ENCODE results near the gene NOL12. TPM values are rescaled to one million over a fixed set of nuclear protein-coding genes. Genes with fewer than 3 reads are reported as not detected.

The NOL12 gene
- polyA plus RNA-seq, 1 of the 3 experiments (the other 2 are of a cell fraction), result 52.2 TPM

DNA sequence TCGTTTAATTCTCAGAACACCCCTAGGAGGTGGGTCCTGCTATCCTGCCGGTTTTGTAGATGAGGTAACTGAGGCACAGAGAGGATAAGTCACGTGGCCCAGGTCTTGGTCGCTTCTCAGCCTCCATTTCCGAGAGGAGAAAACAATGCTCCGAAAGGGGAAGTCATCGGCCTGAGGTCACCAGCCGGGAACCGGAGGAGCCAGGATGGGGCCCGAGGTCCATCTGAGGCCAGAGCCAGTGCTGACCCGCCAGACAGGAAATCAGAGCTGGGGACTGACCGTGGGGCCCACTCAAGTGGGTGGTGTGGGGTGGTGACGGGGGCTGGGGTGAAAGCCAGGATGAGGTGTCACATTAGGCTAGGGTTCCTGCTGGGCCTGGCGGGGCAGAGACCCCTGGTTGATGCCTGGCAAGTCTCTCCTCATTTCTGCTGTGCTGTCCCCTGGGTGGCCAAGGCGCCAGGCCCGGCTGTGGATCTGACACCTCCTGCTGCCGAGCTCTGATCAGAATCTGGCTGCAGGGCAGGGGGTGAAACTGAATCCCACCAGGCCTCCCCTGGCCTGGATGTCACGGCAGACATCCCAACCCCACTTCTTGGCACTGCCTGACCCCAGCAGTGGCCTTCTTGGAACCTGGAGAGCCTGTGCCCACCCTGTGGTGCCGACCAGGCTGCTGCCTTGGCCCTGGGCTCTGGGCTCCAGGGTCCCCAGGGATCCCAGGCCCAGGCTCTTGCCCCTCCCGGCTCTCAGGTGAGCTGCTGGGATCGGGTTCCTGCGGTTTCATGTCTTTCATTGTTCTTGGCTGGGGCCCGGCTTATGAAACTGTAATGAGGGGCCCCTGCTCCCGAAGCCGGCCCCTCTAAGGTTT is 22.7 kb downstream of the NOL12 start:
- no peak overlapping the region for H3K4me3 ChIP-seq (ENCODE audit: low read depth in 2 of 2, low read length in 1 of 2)
- WGBS (ENCODE audit: low lambda C conversion rate), result 90% methylated on average over 16 of the region's 25 CpGs
- no peaks in the 10 kb centered on the region for H3K79me2 ChIP-seq (ENCODE audit: insufficient read depth)
- H3K4me1 ChIP-seq (ENCODE audit: control insufficient read depth in 1 of 2, insufficient read depth in 2 of 2, low read depth in 1 of 2, low read length in 1 of 2), result no peaks in the 10 kb centered on the region
- no peak overlapping the region for H3K27ac ChIP-seq (ENCODE audit: low read depth in 2 of 2, low read length in 1 of 2)
- no peak overlapping the region for H3K9ac ChIP-seq
- ChIA-PET POLR2A (no interaction called here), CTCF (interaction anchor here (1.4 kb wide), 1 partner anchor 27 kb away, joined by 3 read pairs; no protein-coding TSS in a partner anchor)
- no peaks in the 10 kb centered on the region for H4K20me1 ChIP-seq (ENCODE audit: insufficient read depth)
- no peak for DNase-seq
- TF ChIP-seq YY1 (IDR thresholded peaks at IDR 0.05; ENCODE audit: low read depth) (no peak), GABPA (IDR thresholded peaks at IDR 0.05; ENCODE audit: low read depth) (no peak), TEAD4 (IDR thresholded peaks at IDR 0.05; ENCODE audit: borderline replicate concordance, insufficient read depth) (no peak), GATA2 (CRISPR knock-in tag; IDR thresholded peaks at IDR 0.05) (no peak), NRF1 (IDR thresholded peaks at IDR 0.05; ENCODE audit: low read depth, low read length) (no peak)
- TF ChIP-seq, protein P1, sequence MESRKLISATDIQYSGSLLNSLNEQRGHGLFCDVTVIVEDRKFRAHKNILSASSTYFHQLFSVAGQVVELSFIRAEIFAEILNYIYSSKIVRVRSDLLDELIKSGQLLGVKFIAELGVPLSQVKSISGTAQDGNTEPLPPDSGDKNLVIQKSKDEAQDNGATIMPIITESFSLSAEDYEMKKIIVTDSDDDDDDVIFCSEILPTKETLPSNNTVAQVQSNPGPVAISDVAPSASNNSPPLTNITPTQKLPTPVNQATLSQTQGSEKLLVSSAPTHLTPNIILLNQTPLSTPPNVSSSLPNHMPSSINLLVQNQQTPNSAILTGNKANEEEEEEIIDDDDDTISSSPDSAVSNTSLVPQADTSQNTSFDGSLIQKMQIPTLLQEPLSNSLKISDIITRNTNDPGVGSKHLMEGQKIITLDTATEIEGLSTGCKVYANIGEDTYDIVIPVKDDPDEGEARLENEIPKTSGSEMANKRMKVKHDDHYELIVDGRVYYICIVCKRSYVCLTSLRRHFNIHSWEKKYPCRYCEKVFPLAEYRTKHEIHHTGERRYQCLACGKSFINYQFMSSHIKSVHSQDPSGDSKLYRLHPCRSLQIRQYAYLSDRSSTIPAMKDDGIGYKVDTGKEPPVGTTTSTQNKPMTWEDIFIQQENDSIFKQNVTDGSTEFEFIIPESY (IDR thresholded peaks at IDR 0.05; ENCODE audit: borderline replicate concordance, low read depth), result no peak
- TF ChIP-seq, protein P2, sequence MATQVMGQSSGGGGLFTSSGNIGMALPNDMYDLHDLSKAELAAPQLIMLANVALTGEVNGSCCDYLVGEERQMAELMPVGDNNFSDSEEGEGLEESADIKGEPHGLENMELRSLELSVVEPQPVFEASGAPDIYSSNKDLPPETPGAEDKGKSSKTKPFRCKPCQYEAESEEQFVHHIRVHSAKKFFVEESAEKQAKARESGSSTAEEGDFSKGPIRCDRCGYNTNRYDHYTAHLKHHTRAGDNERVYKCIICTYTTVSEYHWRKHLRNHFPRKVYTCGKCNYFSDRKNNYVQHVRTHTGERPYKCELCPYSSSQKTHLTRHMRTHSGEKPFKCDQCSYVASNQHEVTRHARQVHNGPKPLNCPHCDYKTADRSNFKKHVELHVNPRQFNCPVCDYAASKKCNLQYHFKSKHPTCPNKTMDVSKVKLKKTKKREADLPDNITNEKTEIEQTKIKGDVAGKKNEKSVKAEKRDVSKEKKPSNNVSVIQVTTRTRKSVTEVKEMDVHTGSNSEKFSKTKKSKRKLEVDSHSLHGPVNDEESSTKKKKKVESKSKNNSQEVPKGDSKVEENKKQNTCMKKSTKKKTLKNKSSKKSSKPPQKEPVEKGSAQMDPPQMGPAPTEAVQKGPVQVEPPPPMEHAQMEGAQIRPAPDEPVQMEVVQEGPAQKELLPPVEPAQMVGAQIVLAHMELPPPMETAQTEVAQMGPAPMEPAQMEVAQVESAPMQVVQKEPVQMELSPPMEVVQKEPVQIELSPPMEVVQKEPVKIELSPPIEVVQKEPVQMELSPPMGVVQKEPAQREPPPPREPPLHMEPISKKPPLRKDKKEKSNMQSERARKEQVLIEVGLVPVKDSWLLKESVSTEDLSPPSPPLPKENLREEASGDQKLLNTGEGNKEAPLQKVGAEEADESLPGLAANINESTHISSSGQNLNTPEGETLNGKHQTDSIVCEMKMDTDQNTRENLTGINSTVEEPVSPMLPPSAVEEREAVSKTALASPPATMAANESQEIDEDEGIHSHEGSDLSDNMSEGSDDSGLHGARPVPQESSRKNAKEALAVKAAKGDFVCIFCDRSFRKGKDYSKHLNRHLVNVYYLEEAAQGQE (IDR thresholded peaks at IDR 0.05; ENCODE audit: low read depth, low read length), result no peak
- no peaks in the 10 kb centered on the region for H3K9me3 ChIP-seq
- no peaks in the 10 kb centered on the region for H3K27me3 ChIP-seq (ENCODE audit: insufficient read depth)
- H2AFZ ChIP-seq (ENCODE audit: low read depth), result no peak overlapping the region
- H3K4me2 ChIP-seq, result no peak overlapping the region
- peaks cover 0 to 3% of the 10 kb centered on the region in 2 experiments for H3K36me3 ChIP-seq (replicated peaks in 1 of 2; ENCODE audit: control insufficient read depth in 1 of 2, insufficient read depth in 2 of 2, low read length in 1 of 2)
- H3F3A ChIP-seq (replicated peaks; ENCODE audit: insufficient read depth), result peaks cover 5% of the 10 kb centered on the region
- H3K9me2 ChIP-seq, result no peaks in the 10 kb centered on the region

DNA sequence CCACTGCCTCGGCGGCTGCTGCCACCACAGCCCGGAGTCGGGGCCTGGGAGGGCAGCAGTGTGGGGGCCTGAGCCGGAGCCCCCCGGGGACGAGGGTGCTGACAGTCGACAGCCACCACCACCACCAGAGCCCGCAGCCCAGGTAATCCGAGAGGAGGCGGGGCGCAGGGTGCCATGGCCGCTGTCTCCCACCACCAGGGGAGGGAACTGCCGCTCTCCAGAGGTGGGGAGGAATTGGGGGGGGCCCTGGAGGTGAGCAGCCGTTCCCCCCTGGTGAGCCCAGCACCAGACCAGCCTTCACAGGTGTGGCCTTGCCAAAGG is 23.3 kb downstream of the NOL12 start:
- no peak overlapping the region for H3K9ac ChIP-seq
- no peaks in the 10 kb centered on the region for H3K79me2 ChIP-seq (ENCODE audit: insufficient read depth)
- no peak for DNase-seq
- H3K4me3 ChIP-seq (ENCODE audit: low read depth in 2 of 2, low read length in 1 of 2), result no peak overlapping the region
- H3F3A ChIP-seq (replicated peaks; ENCODE audit: insufficient read depth), result peaks cover 5% of the 10 kb centered on the region
- H2AFZ ChIP-seq (ENCODE audit: low read depth), result no peak overlapping the region
- H3K27ac ChIP-seq (ENCODE audit: low read depth in 2 of 2, low read length in 1 of 2), result no peak overlapping the region
- no peaks in the 10 kb centered on the region for H3K27me3 ChIP-seq (ENCODE audit: insufficient read depth)
- H3K9me3 ChIP-seq, result no peaks in the 10 kb centered on the region
- H4K20me1 ChIP-seq (ENCODE audit: insufficient read depth), result no peaks in the 10 kb centered on the region
- H3K36me3 ChIP-seq (replicated peaks in 1 of 2; ENCODE audit: control insufficient read depth in 1 of 2, insufficient read depth in 2 of 2, low read length in 1 of 2), result peaks cover 0 to 3% of the 10 kb centered on the region in 2 experiments
- no peak overlapping the region for H3K4me2 ChIP-seq
- ChIA-PET CTCF (interaction anchor here (1.4 kb wide), 1 partner anchor 28 kb away, joined by 3 read pairs; no protein-coding TSS in a partner anchor), POLR2A (no interaction called here)
- no CpG with 5 or more reads among the region's 15 CpGs for WGBS (ENCODE audit: low lambda C conversion rate)
- H3K9me2 ChIP-seq, result no peaks in the 10 kb centered on the region
- H3K4me1 ChIP-seq (ENCODE audit: control insufficient read depth in 1 of 2, insufficient read depth in 2 of 2, low read depth in 1 of 2, low read length in 1 of 2), result no peaks in the 10 kb centered on the region
- TF ChIP-seq, protein P3, sequence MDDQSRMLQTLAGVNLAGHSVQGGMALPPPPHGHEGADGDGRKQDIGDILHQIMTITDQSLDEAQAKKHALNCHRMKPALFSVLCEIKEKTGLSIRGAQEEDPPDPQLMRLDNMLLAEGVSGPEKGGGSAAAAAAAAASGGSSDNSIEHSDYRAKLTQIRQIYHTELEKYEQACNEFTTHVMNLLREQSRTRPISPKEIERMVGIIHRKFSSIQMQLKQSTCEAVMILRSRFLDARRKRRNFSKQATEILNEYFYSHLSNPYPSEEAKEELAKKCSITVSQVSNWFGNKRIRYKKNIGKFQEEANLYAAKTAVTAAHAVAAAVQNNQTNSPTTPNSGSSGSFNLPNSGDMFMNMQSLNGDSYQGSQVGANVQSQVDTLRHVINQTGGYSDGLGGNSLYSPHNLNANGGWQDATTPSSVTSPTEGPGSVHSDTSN (IDR thresholded peaks at IDR 0.05), result no peak
- TF ChIP-seq, protein P4, sequence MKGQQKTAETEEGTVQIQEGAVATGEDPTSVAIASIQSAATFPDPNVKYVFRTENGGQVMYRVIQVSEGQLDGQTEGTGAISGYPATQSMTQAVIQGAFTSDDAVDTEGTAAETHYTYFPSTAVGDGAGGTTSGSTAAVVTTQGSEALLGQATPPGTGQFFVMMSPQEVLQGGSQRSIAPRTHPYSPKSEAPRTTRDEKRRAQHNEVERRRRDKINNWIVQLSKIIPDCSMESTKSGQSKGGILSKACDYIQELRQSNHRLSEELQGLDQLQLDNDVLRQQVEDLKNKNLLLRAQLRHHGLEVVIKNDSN (IDR thresholded peaks at IDR 0.05; ENCODE audit: borderline replicate concordance, low read depth), result no peak
- TF ChIP-seq GABPA (IDR thresholded peaks at IDR 0.05; ENCODE audit: low read depth) (no peak), RXRA (IDR thresholded peaks at IDR 0.05; ENCODE audit: borderline replicate concordance, low read depth) (no peak), SMC3 (IDR thresholded peaks at IDR 0.05; ENCODE audit: low read depth, low read length) (no peak), MXI1 (IDR thresholded peaks at IDR 0.05; ENCODE audit: low read depth, low read length) (no peak), YY1 (IDR thresholded peaks at IDR 0.05; ENCODE audit: low read depth) (no peak), FOXM1 (IDR thresholded peaks at IDR 0.05; ENCODE audit: low read depth) (no peak), RCOR1 (IDR thresholded peaks at IDR 0.05; ENCODE audit: low read length) (no peak)
- TF ChIP-seq, protein P2 (IDR thresholded peaks at IDR 0.05; ENCODE audit: low read depth, low read length), result no peak

Data from SK-N-SH (cell line).